ENCODE data around the gene KXD1. TPM values are rescaled to one million over a fixed set of nuclear protein-coding genes. Genes with fewer than 3 reads are reported as not detected.

KXD1 gene
- total RNA-seq, 2 experiments from 2014 or later: 124 to 129 TPM

DNA sequence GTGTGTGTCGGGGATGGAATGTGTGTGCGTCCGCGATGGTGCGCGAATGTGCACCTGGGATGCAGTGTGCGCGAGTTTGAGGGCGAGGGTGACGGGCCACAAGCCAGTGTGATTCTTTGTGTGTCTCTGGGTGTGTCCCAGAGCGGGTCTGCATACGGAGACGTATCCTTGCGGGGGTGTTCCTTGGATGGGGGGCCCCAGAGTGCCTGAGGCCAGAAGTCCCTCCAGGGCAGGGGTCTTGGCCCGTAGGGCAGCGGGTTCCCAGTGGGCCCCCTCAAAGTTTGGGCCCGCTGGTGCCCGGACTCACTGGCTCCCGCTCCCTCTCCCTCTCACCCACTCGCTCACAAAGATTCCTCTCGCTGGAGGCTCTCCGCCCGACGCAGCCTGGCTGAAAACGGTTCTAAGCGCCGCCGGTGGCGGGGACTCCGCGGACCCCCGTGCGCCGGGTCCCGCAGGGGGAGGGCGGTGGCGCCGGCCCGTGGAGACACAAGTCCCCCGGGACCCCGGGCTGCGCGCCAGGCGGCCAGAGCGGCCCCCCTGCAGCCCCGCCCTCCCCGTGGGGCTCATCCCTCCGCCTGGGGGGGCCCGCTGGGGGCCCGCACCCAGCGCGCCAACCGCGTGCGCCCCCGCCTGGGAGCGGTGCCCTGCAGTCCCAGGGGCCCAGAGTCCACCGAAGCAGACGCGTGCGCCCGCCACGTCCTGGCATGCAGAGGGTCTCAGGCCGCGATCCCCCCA lies 48.0 kb downstream of the KXD1 start:
- ChIA-PET CTCF (no interaction called here), POLR2A (no interaction called here)

DNA sequence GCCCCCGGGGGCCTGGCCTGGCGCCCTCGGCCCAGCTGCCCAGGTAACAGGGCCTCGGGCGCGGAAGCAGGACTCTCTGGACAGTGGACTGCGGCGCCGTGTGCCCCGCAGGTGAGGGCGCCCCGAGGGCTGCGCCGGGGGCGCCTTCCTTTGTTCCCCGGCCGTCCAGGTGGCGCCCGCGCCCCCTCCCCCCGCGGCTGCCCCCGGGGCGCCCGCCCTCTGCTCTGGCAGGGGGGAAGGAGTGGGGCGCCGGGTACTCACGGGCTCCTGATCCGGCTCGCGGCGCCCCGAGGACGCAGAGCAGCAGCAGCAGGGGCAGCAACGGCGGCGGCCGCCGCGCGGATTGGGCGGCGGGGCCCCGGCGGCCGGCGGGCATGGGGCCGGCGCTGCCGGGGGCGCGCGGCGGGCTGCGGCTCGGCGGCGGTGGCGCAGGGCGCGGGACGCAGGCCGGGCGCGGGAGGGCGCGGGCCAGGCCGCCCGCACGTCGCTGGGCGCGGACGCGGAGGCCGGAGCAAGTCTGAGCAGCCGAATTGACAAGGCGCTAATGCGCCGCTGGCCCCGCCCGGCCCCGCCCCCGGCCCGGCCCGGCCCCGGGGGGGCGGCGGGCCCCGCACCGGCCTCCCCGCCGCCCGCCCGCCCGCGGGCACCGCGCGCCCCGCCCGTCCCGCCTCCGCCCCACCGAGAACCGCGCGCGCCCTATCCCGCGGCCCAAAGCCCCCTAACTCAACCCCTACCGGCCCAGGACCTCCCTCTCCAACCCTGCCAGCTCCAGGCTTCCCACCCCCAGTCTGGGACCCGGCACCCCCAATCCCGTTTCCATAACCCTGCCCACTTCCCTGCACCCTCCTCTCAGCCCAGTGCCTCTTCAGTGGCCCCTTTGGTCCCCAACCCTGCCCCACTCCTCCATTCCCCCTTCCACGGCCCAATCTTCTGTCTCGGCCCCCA lies 48.9 kb downstream of the KXD1 start, which contains the start of gene CRLF1:
TSS of gene CRLF1 (minus strand) at position 519 of the 945 bp plus-strand sequence. CDS start at position 376, 143 bp downstream.
- POLR2A ChIA-PET: no interaction called here
- CTCF ChIA-PET: interaction anchor here (1.8 kb wide), 1 partner anchor 12 kb away, joined by 5 read pairs; no protein-coding TSS in a partner anchor

GRCh38 chr19:18607226-18608101 lies 49.8 kb downstream of the KXD1 start:
- CTCF ChIA-PET: interaction anchor here (1.8 kb wide), 1 partner anchor 13 kb away, joined by 5 read pairs; no protein-coding TSS in a partner anchor
- POLR2A ChIA-PET: no interaction called here

DNA sequence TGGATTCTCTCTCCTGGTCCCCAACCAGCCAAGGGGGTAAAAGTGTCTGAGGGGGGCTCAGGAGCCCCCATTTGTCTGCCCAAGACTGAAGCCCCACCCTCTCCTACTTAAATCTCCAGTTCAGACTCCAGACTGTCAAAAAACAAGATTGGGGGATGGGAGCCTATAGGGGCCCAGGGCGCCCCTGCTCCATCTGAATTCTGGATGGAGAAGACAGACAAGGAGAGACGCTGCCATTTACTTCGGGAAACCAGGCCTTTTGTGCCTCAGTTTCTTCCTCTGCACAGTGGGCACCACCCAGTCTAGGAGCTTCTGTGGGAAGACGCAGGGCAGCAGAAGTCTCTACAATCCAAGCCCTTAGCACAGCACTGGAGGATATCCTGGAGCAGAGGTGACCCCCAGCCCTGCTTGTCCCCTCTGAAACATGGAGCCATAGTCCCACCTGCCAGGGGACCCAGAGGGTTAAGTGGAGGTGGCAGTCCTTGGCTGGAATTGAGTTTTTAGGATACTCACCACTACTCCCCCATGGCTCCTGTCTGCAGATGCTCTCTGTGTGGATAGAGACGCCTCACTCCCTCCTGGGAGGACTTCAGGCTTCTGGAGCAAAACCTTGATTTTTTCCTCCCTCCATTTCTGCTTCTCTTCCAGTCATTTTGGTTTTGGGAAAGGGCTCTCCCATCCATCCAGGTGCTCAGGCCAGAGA lies 50.6 kb downstream of the KXD1 start:
- POLR2A ChIA-PET: no interaction called here
- CTCF ChIA-PET: interaction anchor here (1.8 kb wide), 1 partner anchor 14 kb away, joined by 5 read pairs; no protein-coding TSS in a partner anchor

DNA sequence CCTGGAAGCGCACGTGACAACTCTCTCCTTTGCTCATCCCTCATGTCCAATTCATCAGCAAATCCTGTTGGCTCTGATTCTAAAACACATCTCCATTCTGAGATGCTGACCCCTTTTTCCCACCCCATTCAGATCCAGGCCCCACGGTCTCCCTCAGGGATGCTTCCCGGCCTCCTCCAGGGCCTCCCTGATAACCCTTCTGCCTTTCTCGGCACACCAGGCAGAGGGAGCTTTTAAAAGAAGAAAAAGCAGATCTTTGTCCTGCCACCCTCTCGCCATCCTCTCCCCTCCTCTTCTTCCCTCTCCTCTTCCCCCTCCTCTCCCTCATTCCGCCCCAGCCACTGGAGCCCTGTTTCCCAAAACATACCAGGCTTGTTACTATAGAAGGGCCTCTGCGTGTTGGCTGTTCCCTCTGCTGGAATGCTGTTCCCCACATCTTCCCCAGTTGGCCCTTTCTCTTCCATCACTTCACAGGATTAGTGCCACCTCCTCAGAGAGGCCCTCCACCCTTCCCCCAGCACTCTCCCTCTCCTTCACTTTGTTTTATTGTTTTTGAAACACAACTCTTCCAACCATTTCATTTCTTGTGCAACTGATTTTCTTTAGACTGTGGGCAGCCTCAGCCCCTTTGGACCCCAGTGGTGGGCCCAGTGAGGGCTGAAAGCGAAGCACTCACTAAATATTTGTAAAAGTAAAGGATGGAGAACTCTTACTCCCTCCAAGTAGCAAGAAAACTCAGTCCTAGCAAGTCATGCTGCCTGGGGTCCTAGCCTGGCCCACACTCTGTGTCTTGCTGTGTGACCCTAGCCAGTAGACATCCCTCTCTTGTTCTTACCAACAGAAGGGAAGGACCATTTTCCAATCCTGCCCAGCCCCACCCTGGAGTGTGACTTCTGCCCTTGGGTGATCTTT lies 51.4 kb downstream of the KXD1 start:
- POLR2A ChIA-PET: no interaction called here
- CTCF ChIA-PET: no interaction called here

DNA sequence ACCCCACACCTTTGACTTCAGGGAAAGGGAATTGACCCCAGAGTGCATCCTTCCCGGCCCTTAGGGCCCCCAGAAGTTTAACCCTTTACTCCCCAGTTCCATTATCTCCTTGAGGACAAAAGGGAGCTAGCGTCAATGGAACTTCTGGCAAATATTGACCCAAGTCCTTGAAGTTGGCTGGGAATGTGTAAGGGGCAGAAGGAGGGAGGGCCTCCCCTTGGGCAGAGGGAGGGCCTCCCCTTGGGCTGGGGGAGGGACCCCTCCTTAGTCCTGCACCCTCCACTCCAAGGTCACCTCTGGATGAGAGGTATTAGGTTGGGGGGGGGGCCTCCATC lies 52.0 kb downstream of the KXD1 start:
- ChIA-PET CTCF (no interaction called here), POLR2A (no interaction called here)

- ChIA-PET POLR2A (no interaction called here), CTCF (no interaction called here)
Measured at GRCh38 chr19:18610245-18610555, 52.5 kb downstream of the KXD1 start.

GRCh38 chr19:18610556-18611326 lies 53.1 kb downstream of the KXD1 start:
- CTCF ChIA-PET: no interaction called here
- POLR2A ChIA-PET: no interaction called here

DNA sequence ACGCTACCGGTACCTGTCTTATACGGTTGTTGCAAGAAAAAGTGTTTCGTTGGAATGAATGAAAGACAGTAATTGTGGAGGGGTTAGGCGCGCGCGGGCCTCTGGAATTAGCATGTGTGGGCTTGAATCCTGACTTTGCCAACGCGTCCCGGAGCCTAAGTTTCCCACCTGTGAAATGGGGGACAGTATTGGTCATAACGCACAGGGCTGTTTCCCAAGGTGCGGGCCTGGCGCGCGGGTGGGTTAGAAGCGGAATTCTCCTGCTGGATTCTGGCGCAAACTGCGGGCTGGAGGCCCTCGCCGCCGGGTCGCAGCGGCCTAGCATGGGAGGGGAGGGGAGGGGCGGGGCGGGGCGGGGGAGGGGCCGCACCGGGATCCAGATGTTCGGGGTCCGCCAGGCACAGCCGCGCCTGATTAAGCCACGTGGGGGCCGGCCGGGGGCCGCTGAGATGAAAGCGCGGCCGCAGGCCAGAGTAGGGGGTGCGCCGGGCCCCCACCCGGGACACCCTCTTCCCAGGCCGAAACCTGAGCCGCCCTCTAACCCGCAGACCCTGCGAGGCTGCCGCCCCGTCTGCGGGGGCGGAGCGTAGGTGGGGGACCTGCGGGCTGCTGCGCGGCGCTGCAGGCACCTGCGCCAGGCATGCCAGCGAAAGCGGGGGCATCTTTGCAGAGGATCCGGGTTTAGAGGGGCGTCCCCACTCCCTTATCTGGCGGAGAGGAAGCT lies 53.8 kb downstream of the KXD1 start:
- ChIA-PET CTCF (no interaction called here), POLR2A (no interaction called here)

- ChIA-PET POLR2A (no interaction called here), CTCF (interaction anchor here (1.3 kb wide), 1 partner anchor 92 kb away, joined by 5 read pairs; no protein-coding TSS in a partner anchor)
Measured at GRCh38 chr19:18612051-18612771, 54.5 kb downstream of the KXD1 start.

DNA sequence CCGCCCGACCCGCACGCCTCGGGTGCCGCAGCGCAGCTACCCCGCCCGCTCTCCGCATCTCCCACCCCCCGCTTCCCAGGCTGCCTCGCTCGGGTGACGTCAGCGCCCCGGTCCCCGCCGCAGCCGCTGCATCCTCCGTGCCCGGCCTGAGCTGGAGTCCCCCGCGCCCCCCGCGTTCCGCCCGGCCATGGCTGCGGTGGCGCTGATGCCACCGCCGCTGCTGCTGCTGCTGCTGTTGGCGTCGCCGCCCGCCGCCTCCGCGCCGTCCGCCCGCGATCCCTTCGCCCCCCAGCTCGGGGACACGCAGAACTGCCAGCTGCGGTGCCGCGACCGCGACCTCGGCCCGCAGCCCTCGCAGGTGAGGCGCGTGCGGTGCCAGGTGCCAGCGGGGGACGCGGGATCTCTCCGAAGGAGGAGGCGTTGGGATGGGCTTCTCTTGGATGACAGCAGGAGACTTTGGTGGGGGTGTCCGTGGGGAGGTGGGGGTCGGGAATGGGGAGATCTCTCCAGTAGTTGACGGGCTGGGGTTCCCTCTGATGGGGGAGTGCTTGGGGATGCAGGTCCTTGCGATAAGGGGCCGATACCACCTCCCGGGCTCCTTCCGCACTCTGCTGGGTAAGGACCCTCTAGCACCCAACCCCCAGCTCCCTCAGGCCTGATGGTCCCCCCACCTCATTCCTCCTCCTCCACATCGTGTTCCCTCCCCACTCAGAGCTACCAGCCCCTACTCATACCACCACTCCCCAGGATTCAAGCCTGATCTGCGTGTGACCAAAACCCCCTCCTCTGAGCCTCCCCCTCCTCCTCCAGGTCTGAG lies 55.3 kb downstream of the KXD1 start, which contains the start of gene TMEM59L:
TSS of gene TMEM59L (plus strand) at position 99 of the 817 bp plus-strand sequence. CDS start at position 188, 89 bp downstream.
- POLR2A ChIA-PET: no interaction called here

DNA sequence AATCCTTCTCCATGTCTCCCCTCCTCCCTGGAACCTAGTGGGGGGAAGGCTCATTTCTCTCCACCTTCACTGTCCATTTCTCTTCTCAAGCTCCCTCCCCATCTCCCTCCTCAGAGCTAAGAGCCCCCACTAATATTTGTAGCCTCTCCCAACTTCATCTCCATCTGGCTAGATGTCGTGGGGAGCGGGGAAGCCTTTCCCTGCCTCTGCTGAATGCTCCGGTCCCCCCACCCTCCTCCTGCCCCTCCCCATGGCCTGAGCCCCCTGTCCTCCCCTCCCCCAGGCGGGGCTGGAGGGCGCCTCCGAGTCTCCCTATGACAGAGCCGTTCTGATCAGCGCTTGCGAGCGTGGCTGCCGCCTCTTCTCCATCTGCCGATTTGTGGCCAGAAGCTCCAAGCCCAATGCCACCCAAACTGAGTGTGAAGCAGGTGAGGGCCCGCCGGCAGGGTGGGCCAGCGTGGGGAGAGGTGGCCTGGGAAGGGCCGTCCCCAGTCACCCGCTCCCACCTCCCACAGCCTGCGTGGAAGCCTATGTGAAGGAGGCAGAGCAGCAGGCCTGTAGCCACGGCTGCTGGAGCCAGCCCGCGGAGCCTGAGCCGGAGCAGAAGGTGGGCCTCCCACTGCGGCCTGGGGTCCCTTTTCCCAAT lies 56.0 kb downstream of the KXD1 start:
- ChIA-PET CTCF (interaction anchor here (1.0 to 1.3 kb wide), 3 partner anchors 21 to 94 kb away, joined by 3 to 5 read pairs (median 3); partner anchors contain the start of gene UBA52), POLR2A (no interaction called here)

More for the DNA sequence above, 55.3 kb downstream of the KXD1 start, which contains the start of gene TMEM59L:
- CTCF ChIA-PET: interaction anchor here (1.0 to 1.3 kb wide), 3 partner anchors 20 to 93 kb away, joined by 3 to 5 read pairs (median 3); partner anchors contain the start of gene UBA52

GRCh38 chr19:18616023-18616422 lies 58.4 kb downstream of the KXD1 start:
- ChIA-PET POLR2A (no interaction called here), CTCF (no interaction called here)

GRCh38 chr19:18617562-18617961 lies 59.9 kb downstream of the KXD1 start:
- ChIA-PET CTCF (no interaction called here), POLR2A (no interaction called here)

DNA sequence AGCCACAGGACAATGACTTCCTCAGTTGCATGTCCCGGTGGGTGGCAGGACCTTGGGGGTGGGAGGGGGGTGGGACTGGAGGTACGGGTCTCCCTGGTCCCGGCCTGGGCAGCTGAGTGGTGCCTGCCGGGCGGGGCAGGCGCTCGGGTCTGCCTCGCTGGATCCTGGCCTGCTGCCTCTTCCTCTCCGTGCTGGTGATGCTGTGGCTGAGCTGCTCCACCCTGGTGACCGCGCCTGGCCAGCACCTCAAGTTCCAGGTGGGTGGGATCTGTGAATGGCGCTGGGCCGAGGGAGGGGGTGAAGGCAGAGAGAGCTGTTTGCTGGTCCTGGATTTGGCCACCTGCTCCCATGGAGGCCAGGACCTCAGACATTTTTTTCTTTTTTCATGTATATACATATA lies 60.6 kb downstream of the KXD1 start:
- ChIA-PET CTCF (no interaction called here), POLR2A (no interaction called here)
